ENCODE data around the gene WWTR1. TPM values are rescaled to one million over a fixed set of nuclear protein-coding genes. Genes with fewer than 3 reads are reported as not detected.
A peak's percentile ranks its signal among the peaks of the same experiment; 100 is the strongest.

Gene WWTR1
- total and polyA plus RNA-seq, 2 of the 4 experiments (the other 2 are of a cell fraction) = 38.9 to 65.3 TPM

- ATAC-seq (ENCODE audit: low read depth) (peak; percentile 50), DNase-seq (peak; percentile 71)
- peak overlapping the region; percentile 40 for H2BK20ac ChIP-seq (ENCODE audit: low read depth, low read length)
- ChIA-PET POLR2A (ENCODE audit: unreplicated experiment) (no interaction called here), CTCF (interaction anchor here (0.6 kb wide), 1 partner anchor 103 kb away, joined by 3 read pairs; no protein-coding TSS in a partner anchor)
- peak overlapping the region; percentile 75; the same call in 2 of the 3 replicates for H2BK15ac ChIP-seq (ENCODE audit: low read depth, low read length)
- peak overlapping the region; percentile 72 for H3K4me2 ChIP-seq (ENCODE audit: low read depth, low read length)
- peak overlapping the region; percentile 24 to 64; a peak in 2 of 4 replicates for H4K8ac ChIP-seq (ENCODE audit: low read depth in 2 of 2, low read length in 2 of 2)
- no peaks in the 10 kb centered on the region for H3K9me3 ChIP-seq (ENCODE audit: control insufficient read depth, insufficient read depth, low read length)
- no peak overlapping the region for H3K56ac ChIP-seq (ENCODE audit: extremely low read depth, insufficient read depth, low read length)
- no peak overlapping the region for H3K4me3 ChIP-seq (ENCODE audit: insufficient read depth, low read depth, low read length)
- H3K14ac ChIP-seq (replicated peaks; ENCODE audit: low read depth, low read length) = peak overlapping the region; percentile 13; the same call in 1 of the 2 replicates
- peak overlapping the region; percentile 8; the same call in 1 of the 2 replicates for H3K23ac ChIP-seq (ENCODE audit: low read depth, low read length)
- intact Hi-C loops (cut with micrococcal nuclease) (no loop called here), in situ Hi-C loops (cut with MboI; ENCODE audit: low sequenced_read_pairs) (no loop called here), dilution Hi-C loops (cut with HindIII; ENCODE audit: low sequenced_read_pairs, unreplicated experiment) (loop anchor here (25.0 kb wide), 1 partner anchor 231 kb away; no protein-coding TSS in a partner anchor)
- peak overlapping the region; percentile 82; the same call in 1 of the 2 replicates for H4K5ac ChIP-seq (ENCODE audit: low read depth, low read length)
- peak overlapping the region; percentile 87; the same call in 1 of the 2 replicates for H3K18ac ChIP-seq (ENCODE audit: low read depth, low read length)
- H2AK9ac ChIP-seq (replicated peaks; ENCODE audit: low read depth, low read length, poor library complexity) = no peak overlapping the region
- H3K27ac ChIP-seq (ENCODE audit: insufficient read depth, low read length) = peak overlapping the region; percentile 79
- H3K36me3 ChIP-seq (ENCODE audit: control insufficient read depth, insufficient read depth, low read length) = no peaks in the 10 kb centered on the region
- peak overlapping the region; percentile 41; the same call in 1 of the 2 replicates for H2BK120ac ChIP-seq (ENCODE audit: low read depth, low read length)
- no peak overlapping the region; the same call in 1 of the 2 replicates for H3K9ac ChIP-seq (ENCODE audit: low read depth, low read length)
- peak overlapping the region; percentile 90 for H2BK5ac ChIP-seq (ENCODE audit: low read depth, low read length, poor library complexity, severe bottlenecking)
- H2AK5ac ChIP-seq (ENCODE audit: low read depth, low read length) = peak overlapping the region; percentile 73; the same call in 1 of the 2 replicates
- H3K27me3 ChIP-seq (ENCODE audit: control insufficient read depth, insufficient read depth, low read length) = no peaks in the 10 kb centered on the region
- BruUV-seq (replicated peaks) = no TSS peak
- no CpG with 5 or more reads among the region's 1 CpG for WGBS, 2 experiments (ENCODE audit: extremely low coverage in 2 of 2, insufficient read length in 1 of 2)
- H3K4ac ChIP-seq (ENCODE audit: low read depth, low read length) = peak overlapping the region; percentile 43; the same call in 1 of the 2 replicates
- no peak for TF ChIP-seq NFE2L2 (IDR thresholded peaks at IDR 0.05; ENCODE audit: low read depth, low read length)
- peaks cover 15% of the 10 kb centered on the region for H3K9me1 ChIP-seq (ENCODE audit: insufficient read depth, low read length)
- H3K4me1 ChIP-seq (ENCODE audit: control insufficient read depth, insufficient read depth, low read length) = peaks cover 16% of the 10 kb centered on the region
- no peaks in the 10 kb centered on the region for H4K20me1 ChIP-seq (ENCODE audit: insufficient read depth, low read length)
- H4K91ac ChIP-seq (ENCODE audit: insufficient read depth, low read depth, low read length) = peak overlapping the region; percentile 40
- no peaks in the 10 kb centered on the region for H3K79me1 ChIP-seq (ENCODE audit: low read depth in 1 of 2, low read length in 2 of 2)
- H2AFZ ChIP-seq (replicated peaks; ENCODE audit: low read length, poor library complexity) = peak overlapping the region; percentile 6
Measured at GRCh38 chr3:149506540-149506939, 151.3 kb downstream of the WWTR1 start.

Data from IMR-90 (cell line).